Calu3 (cell line): ENCODE data around the gene EIF2AK3. TPM values are rescaled to one million over a fixed set of nuclear protein-coding genes. Genes with fewer than 3 reads are reported as not detected.

ENCODE experiments used
- BruUV-seq: library from RNA; stranded (reverse); fragments of 400-500 nt; replicated peaks from 2 replicates; lab custom pipeline; 2021; lab: Mats Ljungman, UMichigan
- CTCF ChIA-PET: fragments of 300-600 bp; sonication (Branson Sonifier 250); formaldehyde crosslinking; loops from one replicate; lab custom pipeline; 2022; ENCODE audit warnings: antibody characterized with exemption; lab: Charles Lee
- DNase-seq: peaks from one replicate; pipeline ENCODE4 v3.0.0; 2022
- H3K27ac Mint-ChIP-seq: one replicate; pipeline ENCODE4 v1.8.0; 2022; ENCODE audit warnings: mixed read lengths; ENCODE audit not compliant: unreplicated experiment
- H3K27me3 Mint-ChIP-seq: one replicate; pipeline ENCODE4 v1.8.0; 2022; ENCODE audit warnings: mixed read lengths; ENCODE audit not compliant: unreplicated experiment
- H3K36me3 Mint-ChIP-seq: one replicate; pipeline ENCODE4 v1.8.0; 2022; ENCODE audit warnings: mild to moderate bottlenecking, moderate library complexity, mixed read lengths; ENCODE audit not compliant: insufficient read depth, unreplicated experiment
- H3K4me1 Mint-ChIP-seq: one replicate; pipeline ENCODE4 v1.8.0; 2022; ENCODE audit warnings: mild to moderate bottlenecking, low read depth, mixed read lengths; ENCODE audit not compliant: unreplicated experiment
- H3K4me3 Mint-ChIP-seq: one replicate; pipeline ENCODE4 v1.8.0; 2022; ENCODE audit warnings: mild to moderate bottlenecking, low read depth, moderate library complexity, mixed read lengths; ENCODE audit not compliant: unreplicated experiment
- H3K9me3 Mint-ChIP-seq: one replicate; pipeline ENCODE4 v1.8.0; 2022; ENCODE audit warnings: low read depth, mixed read lengths; ENCODE audit not compliant: unreplicated experiment
- CTCF ChIP-seq: fragments of 200-600 bp; IDR thresholded peaks from one replicate; pipeline ENCODE4 v1.8.0; 2022; ENCODE audit warnings: antibody characterized with exemption; ENCODE audit not compliant: unreplicated experiment
- intact Hi-C: fragments of 100-400 bp; cut with micrococcal nuclease; formaldehyde crosslinking; loops from one replicate; pipeline ENCODE4 v1.10.0; 2022; ENCODE audit not compliant: unreplicated experiment
- total RNA-seq: library from RNA; stranded (reverse); gene quantifications from 2 replicates; pipeline ENCODE4 v1.2.3, GENCODE V29; 2022

Gene EIF2AK3
- total RNA-seq, 1 experiment from 2014 or later: 17.4 TPM

GRCh38 chr2:88540346-88540745 is 86.9 kb downstream of the EIF2AK3 start:
- peaks cover 2% of the 10 kb centered on the region for H3K9me3 Mint-ChIP-seq
- no peak for TF ChIP-seq CTCF
- H3K27me3 Mint-ChIP-seq: peaks cover 13% of the 10 kb centered on the region
- CTCF ChIA-PET: no interaction called here
- H3K27ac Mint-ChIP-seq: no peak overlapping the region
- no peaks in the 10 kb centered on the region for H3K4me1 Mint-ChIP-seq
- H3K36me3 Mint-ChIP-seq: peaks cover 4% of the 10 kb centered on the region
- no TSS peak for BruUV-seq
- DNase-seq: no peak
- H3K4me3 Mint-ChIP-seq: no peak overlapping the region
- intact Hi-C loops: no loop called here

GRCh38 chr2:88538362-88538917 is 88.8 kb downstream of the EIF2AK3 start:
- peaks cover 13% of the 10 kb centered on the region for H3K27me3 Mint-ChIP-seq
- no peak overlapping the region for H3K4me3 Mint-ChIP-seq
- H3K27ac Mint-ChIP-seq: no peak overlapping the region
- no peak for DNase-seq
- H3K9me3 Mint-ChIP-seq: peaks cover 2% of the 10 kb centered on the region
- H3K4me1 Mint-ChIP-seq: no peaks in the 10 kb centered on the region
- no peak for TF ChIP-seq CTCF
- H3K36me3 Mint-ChIP-seq: peaks cover 4% of the 10 kb centered on the region
- no TSS peak for BruUV-seq
- intact Hi-C loops: no loop called here
- CTCF ChIA-PET: interaction anchor here (0.6 kb wide), 1 partner anchor 11 kb away, joined by 3 read pairs; no protein-coding TSS in a partner anchor

- Mint-ChIP-seq H3K27me3 (peaks cover 13% of the 10 kb centered on the region), H3K27ac (no peak overlapping the region), H3K9me3 (peaks cover 2% of the 10 kb centered on the region), H3K4me3 (no peak overlapping the region), H3K36me3 (peaks cover 4% of the 10 kb centered on the region), H3K4me1 (no peaks in the 10 kb centered on the region)
- TF ChIP-seq CTCF: no peak
- intact Hi-C loops: no loop called here
- no peak for DNase-seq
- CTCF ChIA-PET: no interaction called here
- BruUV-seq: no TSS peak
These were observed 89.6 kb downstream of the EIF2AK3 start for GRCh38 chr2:88537640-88538039.

- CTCF ChIA-PET: no interaction called here
- H3K27me3 Mint-ChIP-seq: no peaks in the 10 kb centered on the region
- no peak overlapping the region for H3K27ac Mint-ChIP-seq
- TF ChIP-seq CTCF: no peak
- H3K36me3 Mint-ChIP-seq: no peaks in the 10 kb centered on the region
- no peak for DNase-seq
- intact Hi-C loops: no loop called here
- H3K4me3 Mint-ChIP-seq: no peak overlapping the region
- BruUV-seq: no TSS peak
- H3K4me1 Mint-ChIP-seq: no peaks in the 10 kb centered on the region
- no peaks in the 10 kb centered on the region for H3K9me3 Mint-ChIP-seq
These were observed 97.2 kb downstream of the EIF2AK3 start for GRCh38 chr2:88530081-88530480.
